ENCODE measurements around the gene FAM234A. TPM values are rescaled to one million over a fixed set of nuclear protein-coding genes. Genes with fewer than 3 reads are reported as not detected.
"Not testable (repeated sequence)": the region's sequence is repeated elsewhere in the genome, so short reads cannot be mapped to it uniquely, and the experiment has no call there.

The FAM234A gene
- total RNA-seq, 1 donor from 2014 or later: 112 TPM

GRCh38 chr16:230351-230750 lies 4.3 kb upstream of the FAM234A start:
- not testable (repeated sequence) for DNase-seq (ENCODE audit: extremely low read depth, low read depth, low spot score)

GRCh38 chr16:230949-231348 lies 3.7 kb upstream of the FAM234A start:
- no peak for DNase-seq (ENCODE audit: extremely low read depth, low read depth, low spot score)

- DNase-seq (ENCODE audit: extremely low read depth, low read depth, low spot score): no peak
These were observed 5.3 kb downstream of the FAM234A start for GRCh38 chr16:239948-240277.

- DNase-seq (ENCODE audit: extremely low read depth, low read depth, low spot score): no peak
These were observed 5.9 kb downstream of the FAM234A start for GRCh38 chr16:240559-240958.

GRCh38 chr16:242281-242680 lies 7.7 kb downstream of the FAM234A start:
- DNase-seq (ENCODE audit: extremely low read depth, low read depth, low spot score): no peak

- DNase-seq (ENCODE audit: extremely low read depth, low read depth, low spot score): no peak
These were observed 8.7 kb downstream of the FAM234A start for GRCh38 chr16:243348-243747.

- DNase-seq (ENCODE audit: extremely low read depth, low read depth, low spot score): no peak
These were observed 10.5 kb downstream of the FAM234A start for GRCh38 chr16:245105-245504.

- no peak for DNase-seq (ENCODE audit: extremely low read depth, low read depth, low spot score)
These were observed 12.4 kb downstream of the FAM234A start for GRCh38 chr16:247027-247426.

GRCh38 chr16:249431-249830 lies 14.8 kb downstream of the FAM234A start:
- no peak for DNase-seq (ENCODE audit: extremely low read depth, low read depth, low spot score)

GRCh38 chr16:252366-253337 lies 18.0 kb downstream of the FAM234A start:
- DNase-seq (ENCODE audit: extremely low read depth, low read depth, low spot score): no peak

- no peak for DNase-seq (ENCODE audit: extremely low read depth, low read depth, low spot score)
These were observed 19.2 kb downstream of the FAM234A start for GRCh38 chr16:253833-254232.

- no peak for DNase-seq (ENCODE audit: extremely low read depth, low read depth, low spot score)
These were observed 19.8 kb downstream of the FAM234A start for GRCh38 chr16:254461-254860.

GRCh38 chr16:255183-255582 lies 20.6 kb downstream of the FAM234A start:
- no peak for DNase-seq (ENCODE audit: extremely low read depth, low read depth, low spot score)

GRCh38 chr16:258091-258490 lies 23.5 kb downstream of the FAM234A start:
- not testable (repeated sequence) for DNase-seq (ENCODE audit: extremely low read depth, low read depth, low spot score)

- DNase-seq (ENCODE audit: extremely low read depth, low read depth, low spot score): no peak
These were observed 24.6 kb downstream of the FAM234A start for GRCh38 chr16:259226-259625.

- no peak for DNase-seq (ENCODE audit: extremely low read depth, low read depth, low spot score)
These were observed 25.2 kb downstream of the FAM234A start for GRCh38 chr16:259814-260253.

GRCh38 chr16:260326-260725 lies 25.7 kb downstream of the FAM234A start:
- no peak for DNase-seq (ENCODE audit: extremely low read depth, low read depth, low spot score)

- DNase-seq (ENCODE audit: extremely low read depth, low read depth, low spot score): no peak
These were observed 26.5 kb downstream of the FAM234A start for GRCh38 chr16:261031-261691.

- DNase-seq (ENCODE audit: extremely low read depth, low read depth, low spot score): no peak
These were observed 27.6 kb downstream of the FAM234A start for GRCh38 chr16:262121-262745.

GRCh38 chr16:263182-263774 lies 28.7 kb downstream of the FAM234A start:
- no peak for DNase-seq (ENCODE audit: extremely low read depth, low read depth, low spot score)

GRCh38 chr16:263944-264343 lies 29.3 kb downstream of the FAM234A start:
- no peak for DNase-seq (ENCODE audit: extremely low read depth, low read depth, low spot score)

All from glomerular endothelial cell (primary cell).